A549 (cell line): ENCODE data around the gene EXOC4.

ENCODE experiments used
- BHLHE40 ChIP-seq: IDR thresholded peaks from 2 replicates; pipeline ENCODE4 v1.6.1; 2012; ENCODE audit warnings: low read depth, low read length, inconsistent platforms
- CHD2 ChIP-seq: fragments of 150-350 bp; IDR thresholded peaks from 2 replicates; pipeline ENCODE4 v1.6.1; 2014; ENCODE audit warnings: low read length; ENCODE audit not compliant: partially characterized antibody
- CTCF ChIP-seq: fragments of >200 bp; sonication (Bioruptor Twin); formaldehyde crosslinking; IDR thresholded peaks from 3 replicates; pipeline ENCODE4 v1.5.1; 2016
- JUNB ChIP-seq: fragments of >200 bp; sonication (Bioruptor Twin); formaldehyde crosslinking; IDR thresholded peaks from 2 replicates; pipeline ENCODE4 v1.6.1; 2016
- MAX ChIP-seq: IDR thresholded peaks from 2 replicates; pipeline ENCODE4 v1.6.1; 2012
- POLR2A ChIP-seq: IDR thresholded peaks from 2 replicates; pipeline ENCODE4 v1.6.1; 2012; ENCODE audit warnings: mild to moderate bottlenecking, low read length
- RCOR1 ChIP-seq: fragments of 150-350 bp; IDR thresholded peaks from 2 replicates; pipeline ENCODE4 v1.6.1; 2014; ENCODE audit warnings: antibody characterized with exemption, low read length, low read depth
- RNF2 ChIP-seq: fragments of 200-600 bp; sonication (generic); IDR thresholded peaks from 2 replicates; pipeline ENCODE4 v1.6.1; 2016; ENCODE audit warnings: low read depth, mild to moderate bottlenecking, antibody characterized with exemption, moderate library complexity, borderline replicate concordance
- SMC3 ChIP-seq: fragments of >200 bp; sonication (Bioruptor Twin); formaldehyde crosslinking; IDR thresholded peaks from 3 replicates; pipeline ENCODE4 v1.6.1; 2018; ENCODE audit warnings: inconsistent platforms
- TP53 ChIP-seq: fragments of 250-450 bp; sonication (Bioruptor Pico); IDR thresholded peaks from 2 replicates; pipeline ENCODE4 v1.5.0; 2021; ENCODE audit warnings: mild to moderate bottlenecking, moderate library complexity
- USF2 ChIP-seq: fragments of 450-650 bp; IDR thresholded peaks from 2 replicates; pipeline ENCODE4 v1.6.1; 2014; ENCODE audit warnings: antibody characterized with exemption

- TF ChIP-seq JUNB (no peak), CTCF (no peak), RCOR1 (no peak), CHD2 (no peak), SMC3 (no peak), POLR2A (no peak), MAX (no peak), USF2 (no peak), RNF2 (no peak), BHLHE40 (no peak), TP53 (no peak)
These were observed 657.9 kb downstream of the EXOC4 start for GRCh38 chr7:133910761-133911160.
